ENCODE measurements around the gene PAK1.

PAK1 gene

DNA sequence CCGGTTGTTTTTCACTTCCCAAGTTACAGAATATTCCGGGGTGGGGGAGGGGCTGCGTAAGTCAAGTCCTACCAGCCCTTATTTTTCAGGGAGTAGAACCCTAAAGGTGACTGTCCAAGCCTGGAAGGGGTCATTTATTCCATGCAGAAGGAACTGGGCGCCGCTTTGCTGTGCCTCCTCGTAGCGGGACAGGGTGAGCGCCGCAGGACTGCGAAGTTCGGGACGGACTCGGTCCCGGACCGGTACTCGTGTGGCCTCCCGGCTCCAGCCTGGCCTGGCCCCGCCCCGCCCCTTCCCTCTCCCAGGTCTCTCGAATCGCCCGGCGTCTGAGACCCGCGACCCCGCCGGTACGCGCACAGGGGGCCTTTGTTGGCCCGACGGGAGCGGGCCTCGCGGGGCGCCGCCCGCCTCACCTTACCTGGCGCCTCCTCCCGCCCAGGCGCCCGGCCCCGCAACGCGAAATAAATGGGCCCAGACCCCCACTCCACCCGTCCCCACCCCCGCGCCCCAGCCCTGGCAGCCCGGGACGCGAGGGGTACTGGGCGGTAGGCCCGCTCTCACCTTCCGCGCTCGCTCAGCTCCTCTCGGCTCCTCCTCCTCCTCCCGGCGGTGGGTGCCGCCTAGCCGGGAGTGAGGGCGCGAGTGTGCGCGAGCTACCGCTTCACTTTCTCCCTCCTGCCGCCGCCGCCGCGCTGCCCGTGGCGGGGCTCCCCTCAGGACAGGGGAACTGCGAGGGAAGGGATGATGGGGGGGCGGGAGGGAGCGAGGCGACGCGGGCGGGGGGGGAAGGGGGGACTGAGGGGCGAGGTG, 698 bp downstream of the PAK1 start:
- Histone ChIP-seq H3K9ac (ENCODE audit: low read length) (peak overlapping the region; percentile 19), H3K27me3 (replicated peaks; ENCODE audit: control insufficient read depth, insufficient read depth, low read length) (no peaks in the 10 kb centered on the region), H3K9me3 (ENCODE audit: control insufficient read depth, low read length) (no peaks in the 10 kb centered on the region), H3K4me1 (ENCODE audit: control insufficient read depth, insufficient read depth, low read length) (peaks cover 2% of the 10 kb centered on the region), H3K36me3 (ENCODE audit: control insufficient read depth, insufficient read depth, low read length, severe bottlenecking) (no peaks in the 10 kb centered on the region), H3K4me3 (ENCODE audit: low read length) (peak overlapping the region; percentile 80)
- DNase-seq (ENCODE audit: low read depth), result peak; percentile 65

- Histone ChIP-seq H3K4me1 (ENCODE audit: control insufficient read depth, insufficient read depth, low read length) (peaks cover 6% of the 10 kb centered on the region), H3K9me3 (ENCODE audit: control insufficient read depth, low read length) (no peaks in the 10 kb centered on the region), H3K27me3 (replicated peaks; ENCODE audit: control insufficient read depth, insufficient read depth, low read length) (no peaks in the 10 kb centered on the region), H3K36me3 (ENCODE audit: control insufficient read depth, insufficient read depth, low read length, severe bottlenecking) (no peaks in the 10 kb centered on the region), H3K9ac (ENCODE audit: low read length) (no peak overlapping the region), H3K4me3 (ENCODE audit: low read length) (no peak overlapping the region)
- peak; percentile 8 for DNase-seq (ENCODE audit: low read depth)
These were observed 2.2 kb downstream of the PAK1 start for GRCh38 chr11:77471558-77472193.

DNA sequence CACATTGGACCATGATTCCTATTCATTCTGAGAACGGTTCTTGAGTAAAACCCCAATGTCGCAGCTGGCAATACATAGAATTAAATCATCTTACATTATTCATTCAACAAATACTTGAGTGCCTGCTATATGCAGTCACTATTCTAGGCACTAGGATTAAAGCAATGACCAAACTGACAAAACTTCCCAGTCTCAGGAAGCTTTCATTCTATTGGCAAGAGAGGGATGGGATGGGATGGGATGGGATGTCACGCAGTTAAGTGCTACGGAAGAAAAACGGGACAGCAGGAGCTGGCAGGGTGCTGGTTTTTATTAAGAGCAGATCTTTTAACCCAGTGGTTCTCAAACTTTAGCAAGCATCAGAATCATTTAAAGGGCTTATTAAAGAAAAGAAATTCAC, 2.9 kb downstream of the PAK1 start:
- Histone ChIP-seq H3K9me3 (ENCODE audit: control insufficient read depth, low read length) (no peaks in the 10 kb centered on the region), H3K36me3 (ENCODE audit: control insufficient read depth, insufficient read depth, low read length, severe bottlenecking) (no peaks in the 10 kb centered on the region), H3K9ac (ENCODE audit: low read length) (no peak overlapping the region), H3K4me1 (ENCODE audit: control insufficient read depth, insufficient read depth, low read length) (peaks cover 6% of the 10 kb centered on the region), H3K27me3 (replicated peaks; ENCODE audit: control insufficient read depth, insufficient read depth, low read length) (no peaks in the 10 kb centered on the region), H3K4me3 (ENCODE audit: low read length) (no peak overlapping the region)
- DNase-seq (ENCODE audit: low read depth), result no peak

- Histone ChIP-seq H3K27me3 (replicated peaks; ENCODE audit: control insufficient read depth, insufficient read depth, low read length) (no peaks in the 10 kb centered on the region), H3K4me1 (ENCODE audit: control insufficient read depth, insufficient read depth, low read length) (peaks cover 6% of the 10 kb centered on the region), H3K9ac (ENCODE audit: low read length) (no peak overlapping the region), H3K4me3 (ENCODE audit: low read length) (no peak overlapping the region), H3K9me3 (ENCODE audit: control insufficient read depth, low read length) (no peaks in the 10 kb centered on the region), H3K36me3 (ENCODE audit: control insufficient read depth, insufficient read depth, low read length, severe bottlenecking) (no peaks in the 10 kb centered on the region)
- DNase-seq (ENCODE audit: low read depth), result no peak
These were observed 3.4 kb downstream of the PAK1 start for GRCh38 chr11:77470504-77470903.

GRCh38 chr11:77468527-77468926, 5.4 kb downstream of the PAK1 start:
- Histone ChIP-seq H3K4me3 (ENCODE audit: low read length) (no peak overlapping the region), H3K9me3 (ENCODE audit: control insufficient read depth, low read length) (no peaks in the 10 kb centered on the region), H3K36me3 (ENCODE audit: control insufficient read depth, insufficient read depth, low read length, severe bottlenecking) (no peaks in the 10 kb centered on the region), H3K27me3 (replicated peaks; ENCODE audit: control insufficient read depth, insufficient read depth, low read length) (no peaks in the 10 kb centered on the region), H3K4me1 (ENCODE audit: control insufficient read depth, insufficient read depth, low read length) (peaks cover 6% of the 10 kb centered on the region), H3K9ac (ENCODE audit: low read length) (no peak overlapping the region)
- DNase-seq (ENCODE audit: low read depth), result no peak

DNA sequence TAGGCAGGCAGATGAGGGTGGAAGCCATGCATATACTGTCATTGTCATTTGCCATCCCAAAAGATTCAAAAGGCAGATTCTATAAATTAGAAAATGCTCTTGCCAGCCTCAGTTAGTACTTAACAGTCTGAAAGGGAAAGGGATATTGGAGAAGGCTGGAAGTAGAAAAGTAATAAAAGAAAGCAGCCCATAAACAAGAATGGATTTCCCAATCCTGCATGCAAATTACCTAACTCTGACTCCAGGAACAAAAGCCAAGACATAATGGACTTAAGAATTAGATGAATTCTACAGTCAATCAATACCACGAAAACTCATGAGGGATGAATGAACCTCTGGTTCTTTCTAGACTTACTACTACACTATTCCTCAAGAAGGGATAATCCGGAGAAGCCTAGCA, 5.9 kb downstream of the PAK1 start:
- no peaks in the 10 kb centered on the region for H3K9me3 ChIP-seq (ENCODE audit: control insufficient read depth, low read length)
- peak; percentile 68 for DNase-seq (ENCODE audit: low read depth)
- no peak overlapping the region for H3K4me3 ChIP-seq (ENCODE audit: low read length)

GRCh38 chr11:77467233-77467632, 6.7 kb downstream of the PAK1 start:
- DNase-seq (ENCODE audit: low read depth), result no peak
- Histone ChIP-seq H3K9me3 (ENCODE audit: control insufficient read depth, low read length) (no peaks in the 10 kb centered on the region), H3K4me1 (ENCODE audit: control insufficient read depth, insufficient read depth, low read length) (peaks cover 6% of the 10 kb centered on the region), H3K4me3 (ENCODE audit: low read length) (no peak overlapping the region), H3K9ac (ENCODE audit: low read length) (no peak overlapping the region), H3K27me3 (replicated peaks; ENCODE audit: control insufficient read depth, insufficient read depth, low read length) (no peaks in the 10 kb centered on the region), H3K36me3 (ENCODE audit: control insufficient read depth, insufficient read depth, low read length, severe bottlenecking) (no peaks in the 10 kb centered on the region)

More for the DNA sequence above, 5.9 kb downstream of the PAK1 start:
- Histone ChIP-seq H3K27me3 (replicated peaks; ENCODE audit: control insufficient read depth, insufficient read depth, low read length) (no peaks in the 10 kb centered on the region), H3K9ac (ENCODE audit: low read length) (no peak overlapping the region), H3K4me1 (ENCODE audit: control insufficient read depth, insufficient read depth, low read length) (peaks cover 6% of the 10 kb centered on the region), H3K36me3 (ENCODE audit: control insufficient read depth, insufficient read depth, low read length, severe bottlenecking) (no peaks in the 10 kb centered on the region)

GRCh38 chr11:77457340-77457739, 16.6 kb downstream of the PAK1 start:
- H3K9me3 ChIP-seq (ENCODE audit: control insufficient read depth, low read length), result no peaks in the 10 kb centered on the region
- no peaks in the 10 kb centered on the region for H3K27me3 ChIP-seq (replicated peaks; ENCODE audit: control insufficient read depth, insufficient read depth, low read length)
- peaks cover 3% of the 10 kb centered on the region for H3K4me1 ChIP-seq (ENCODE audit: control insufficient read depth, insufficient read depth, low read length)
- H3K4me3 ChIP-seq (ENCODE audit: low read length), result no peak overlapping the region
- H3K9ac ChIP-seq (ENCODE audit: low read length), result no peak overlapping the region
- H3K36me3 ChIP-seq (ENCODE audit: control insufficient read depth, insufficient read depth, low read length, severe bottlenecking), result no peaks in the 10 kb centered on the region
- DNase-seq (ENCODE audit: low read depth), result no peak

DNA sequence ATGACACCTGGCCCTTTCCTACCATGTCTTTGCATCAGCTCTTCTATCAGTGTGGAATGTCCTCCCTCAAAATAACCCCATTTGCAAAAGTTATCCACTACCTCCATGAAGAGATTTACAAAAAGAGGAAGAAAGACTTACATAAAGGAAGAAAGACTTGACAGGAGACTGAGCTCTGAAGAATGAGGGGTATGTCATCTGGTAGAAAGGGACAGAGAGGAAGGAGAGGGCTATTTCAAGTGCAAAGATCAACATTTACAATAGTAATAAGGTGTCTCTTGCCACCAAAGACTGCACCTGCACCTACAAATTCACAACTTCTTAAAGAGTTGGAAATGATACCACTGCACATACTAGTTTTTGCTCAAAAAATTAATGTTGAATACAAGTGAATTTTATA, 18.2 kb downstream of the PAK1 start:
- no peak for DNase-seq (ENCODE audit: low read depth)
- H3K27me3 ChIP-seq (replicated peaks; ENCODE audit: control insufficient read depth, insufficient read depth, low read length), result no peaks in the 10 kb centered on the region
- peaks cover 3% of the 10 kb centered on the region for H3K4me1 ChIP-seq (ENCODE audit: control insufficient read depth, insufficient read depth, low read length)
- H3K9me3 ChIP-seq (ENCODE audit: control insufficient read depth, low read length), result no peaks in the 10 kb centered on the region
- no peak overlapping the region for H3K4me3 ChIP-seq (ENCODE audit: low read length)
- no peaks in the 10 kb centered on the region for H3K36me3 ChIP-seq (ENCODE audit: control insufficient read depth, insufficient read depth, low read length, severe bottlenecking)
- no peak overlapping the region for H3K9ac ChIP-seq (ENCODE audit: low read length)

DNA sequence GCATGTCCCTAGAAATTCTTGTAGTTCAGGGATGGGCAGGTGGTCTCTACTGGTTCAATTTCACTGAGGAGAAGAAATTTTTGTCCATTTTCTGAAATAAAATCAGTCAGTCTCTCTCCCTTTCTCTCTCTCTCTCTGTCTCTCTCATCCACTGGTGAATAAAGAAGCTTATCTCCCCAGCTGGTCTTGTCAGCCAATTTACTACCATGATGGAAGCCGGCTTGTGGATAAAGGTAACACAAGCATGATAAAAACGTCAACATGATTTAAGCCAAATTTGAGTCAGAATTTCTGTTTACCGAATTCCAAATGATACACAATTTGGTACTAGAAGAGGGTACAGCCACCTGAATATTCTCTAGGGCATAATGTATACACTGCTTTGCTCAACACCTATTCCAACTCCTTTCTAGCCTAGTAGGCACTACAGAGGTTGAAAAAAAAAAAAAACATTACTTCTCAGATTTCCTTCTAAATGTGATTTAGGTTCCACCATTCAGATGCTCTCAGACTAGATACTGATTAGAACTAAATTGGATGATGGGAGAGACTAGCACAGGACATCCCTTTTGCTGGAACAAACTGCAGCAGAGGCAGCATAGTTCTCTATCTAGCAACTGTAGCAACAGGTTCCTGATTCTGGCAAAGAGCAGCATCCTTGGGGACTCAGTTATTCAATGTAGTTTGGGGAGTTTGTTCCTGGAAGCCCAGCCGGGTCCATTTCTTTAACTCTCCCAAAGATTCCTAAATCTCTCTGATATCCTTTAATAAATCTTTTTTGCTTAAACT, 18.8 kb downstream of the PAK1 start:
- Histone ChIP-seq H3K4me3 (ENCODE audit: low read length) (no peak overlapping the region), H3K27me3 (replicated peaks; ENCODE audit: control insufficient read depth, insufficient read depth, low read length) (no peaks in the 10 kb centered on the region)

GRCh38 chr11:77450227-77450626, 23.7 kb downstream of the PAK1 start:
- H3K4me3 ChIP-seq (ENCODE audit: low read length), result no peak overlapping the region
- H3K9ac ChIP-seq (ENCODE audit: low read length), result no peak overlapping the region
- H3K27me3 ChIP-seq (replicated peaks; ENCODE audit: control insufficient read depth, insufficient read depth, low read length), result no peaks in the 10 kb centered on the region
- no peaks in the 10 kb centered on the region for H3K36me3 ChIP-seq (ENCODE audit: control insufficient read depth, insufficient read depth, low read length, severe bottlenecking)
- no peak for DNase-seq (ENCODE audit: low read depth)
- no peaks in the 10 kb centered on the region for H3K9me3 ChIP-seq (ENCODE audit: control insufficient read depth, low read length)
- no peaks in the 10 kb centered on the region for H3K4me1 ChIP-seq (ENCODE audit: control insufficient read depth, insufficient read depth, low read length)

More for the DNA sequence above, 18.8 kb downstream of the PAK1 start:
- Histone ChIP-seq H3K9ac (ENCODE audit: low read length) (no peak overlapping the region), H3K36me3 (ENCODE audit: control insufficient read depth, insufficient read depth, low read length, severe bottlenecking) (no peaks in the 10 kb centered on the region), H3K4me1 (ENCODE audit: control insufficient read depth, insufficient read depth, low read length) (peaks cover 3% of the 10 kb centered on the region), H3K9me3 (ENCODE audit: control insufficient read depth, low read length) (no peaks in the 10 kb centered on the region)
- DNase-seq (ENCODE audit: low read depth), result no peak
